Skeletal muscle cell (primary cell): ENCODE measurements around the gene GRB2.

ENCODE experiments used
- DNase-seq: peaks from one replicate; pipeline ENCODE4 v3.0.0-alpha.2; 2010; ENCODE audit warnings: low read depth
- H3K4me3 ChIP-seq: 2 replicates; pipeline ENCODE4 v1.5.1; 2011; ENCODE audit warnings: low read depth, mild to moderate bottlenecking, control low read depth, low read length, moderate library complexity

GRB2 gene

GRCh38 chr17:75270966-75271232 is 134.6 kb downstream of the GRB2 start, which contains the start of gene MIF4GD:
MIF4GD (minus strand) TSS chr17:75271231; CDS start chr17:75270195, 1,036 bp downstream.
- peak within 1 kb of the TSS; percentile 81 for H3K4me3 ChIP-seq
- no peak for DNase-seq

DNA sequence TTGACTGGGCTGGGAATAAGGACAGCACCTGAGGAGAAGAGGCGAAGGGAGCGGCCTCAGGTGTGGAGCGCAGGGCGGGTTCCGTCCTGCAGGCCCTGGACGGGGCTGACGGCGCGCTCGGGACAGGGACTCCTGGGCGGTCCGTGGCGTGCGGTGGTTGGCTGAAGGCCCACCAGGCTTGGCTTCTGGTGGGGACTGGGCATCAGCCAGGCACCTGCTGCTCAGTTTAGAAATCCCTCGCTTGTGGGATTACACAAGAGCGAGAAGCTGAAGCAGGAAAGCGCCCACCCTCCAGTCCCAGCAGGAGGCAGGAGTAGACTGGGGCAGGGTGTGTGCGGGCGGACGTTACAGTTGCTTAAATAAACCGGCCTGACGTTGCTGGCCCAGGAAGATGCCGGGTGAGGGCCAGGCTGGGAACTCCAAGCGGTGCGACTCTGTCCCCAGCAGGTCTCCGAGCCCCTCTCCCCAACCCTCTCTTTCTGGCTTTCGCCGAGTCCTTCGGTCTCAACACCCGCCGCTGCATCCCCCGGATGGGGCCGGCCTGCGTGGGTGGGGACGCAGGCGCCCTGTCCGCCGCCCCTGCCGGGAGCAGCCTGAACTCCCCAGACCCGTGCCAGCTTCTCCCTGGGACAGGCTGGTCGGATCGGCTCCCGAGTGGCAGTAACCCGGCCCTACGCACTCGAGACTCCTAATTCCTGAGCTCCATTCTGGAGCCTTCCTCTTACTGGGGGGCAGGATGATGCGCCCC is 135.1 kb downstream of the GRB2 start:
- DNase-seq, result peak; percentile 43
- peak overlapping the region; percentile 73 for H3K4me3 ChIP-seq

DNA sequence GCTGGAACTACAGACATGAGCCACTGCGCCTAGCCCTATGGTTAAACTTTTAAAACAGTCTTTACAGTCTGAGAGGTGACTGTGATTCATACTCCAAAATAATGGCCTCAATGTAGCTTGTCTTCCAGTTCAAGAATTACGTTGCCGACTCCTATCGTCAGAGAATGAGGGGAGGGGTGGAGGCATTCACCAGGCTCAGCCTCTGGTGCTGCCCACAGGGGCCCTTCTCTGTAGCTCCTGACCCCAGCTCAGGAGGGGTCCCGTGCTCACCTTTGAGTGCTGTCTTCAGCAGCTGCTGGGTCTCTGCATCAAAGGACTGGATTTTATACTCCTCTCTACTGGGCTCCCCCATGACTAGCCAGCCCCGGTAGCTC is 135.6 kb downstream of the GRB2 start:
- H3K4me3 ChIP-seq, result peak overlapping the region; percentile 73

More for the DNA sequence above, 135.6 kb downstream of the GRB2 start:
- DNase-seq, result no peak
